Measurements from ENCODE around the gene SERPINB8.

Gene SERPINB8

DNA sequence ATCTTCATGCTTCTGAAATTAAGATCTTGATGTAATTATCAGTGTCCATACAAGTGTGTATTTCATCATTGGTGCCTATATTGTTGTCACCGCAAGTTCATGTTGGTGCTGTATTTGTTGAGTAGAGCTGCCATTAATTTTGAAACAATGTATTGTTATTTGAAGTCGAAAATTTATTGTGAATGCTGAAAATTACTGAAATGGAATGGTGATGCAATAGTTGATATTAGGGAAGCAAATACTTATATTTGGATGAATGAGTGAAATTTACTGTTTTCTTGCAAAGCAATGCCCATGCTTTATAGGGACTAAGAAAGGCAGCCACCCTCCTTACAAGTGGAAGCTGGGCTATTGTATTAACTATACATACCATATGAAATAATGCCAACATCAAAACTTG lies 41.6 kb downstream of the SERPINB8 start:
- Mint-ChIP-seq H3K4me1 (ENCODE audit: low read depth) (no peaks in the 10 kb centered on the region), H3K36me3 (ENCODE audit: low read depth) (no peaks in the 10 kb centered on the region), H3K27ac (no peak overlapping the region), H3K27me3 (ENCODE audit: low read depth) (peaks cover 7% of the 10 kb centered on the region), H3K9me3 (no peaks in the 10 kb centered on the region), H3K4me3 (no peak overlapping the region)
- DNase-seq (ENCODE audit: low spot score): no peak

DNA sequence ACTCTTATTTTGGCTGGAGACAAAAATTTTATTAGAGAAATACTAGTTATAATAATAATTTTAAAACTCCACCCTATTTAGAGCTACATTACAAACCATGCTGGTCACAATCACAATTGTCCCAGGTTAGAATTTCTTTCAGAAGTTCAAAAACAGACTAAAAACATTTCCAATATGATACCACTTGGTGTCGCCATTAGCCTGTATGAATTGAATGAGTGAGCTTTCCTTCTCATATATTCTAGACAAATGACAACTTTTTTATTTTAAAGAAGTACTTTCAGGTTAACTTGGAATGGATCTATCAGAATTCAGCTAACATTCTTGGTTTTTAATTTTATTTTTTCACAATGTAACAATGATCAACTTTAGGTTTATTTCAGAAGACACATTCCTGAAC lies 48.0 kb downstream of the SERPINB8 start:
- Mint-ChIP-seq H3K4me3 (no peak overlapping the region), H3K27me3 (ENCODE audit: low read depth) (peaks cover 3% of the 10 kb centered on the region), H3K4me1 (ENCODE audit: low read depth) (no peaks in the 10 kb centered on the region), H3K27ac (no peak overlapping the region), H3K9me3 (no peaks in the 10 kb centered on the region), H3K36me3 (ENCODE audit: low read depth) (no peaks in the 10 kb centered on the region)
- no peak for DNase-seq (ENCODE audit: low spot score)

DNA sequence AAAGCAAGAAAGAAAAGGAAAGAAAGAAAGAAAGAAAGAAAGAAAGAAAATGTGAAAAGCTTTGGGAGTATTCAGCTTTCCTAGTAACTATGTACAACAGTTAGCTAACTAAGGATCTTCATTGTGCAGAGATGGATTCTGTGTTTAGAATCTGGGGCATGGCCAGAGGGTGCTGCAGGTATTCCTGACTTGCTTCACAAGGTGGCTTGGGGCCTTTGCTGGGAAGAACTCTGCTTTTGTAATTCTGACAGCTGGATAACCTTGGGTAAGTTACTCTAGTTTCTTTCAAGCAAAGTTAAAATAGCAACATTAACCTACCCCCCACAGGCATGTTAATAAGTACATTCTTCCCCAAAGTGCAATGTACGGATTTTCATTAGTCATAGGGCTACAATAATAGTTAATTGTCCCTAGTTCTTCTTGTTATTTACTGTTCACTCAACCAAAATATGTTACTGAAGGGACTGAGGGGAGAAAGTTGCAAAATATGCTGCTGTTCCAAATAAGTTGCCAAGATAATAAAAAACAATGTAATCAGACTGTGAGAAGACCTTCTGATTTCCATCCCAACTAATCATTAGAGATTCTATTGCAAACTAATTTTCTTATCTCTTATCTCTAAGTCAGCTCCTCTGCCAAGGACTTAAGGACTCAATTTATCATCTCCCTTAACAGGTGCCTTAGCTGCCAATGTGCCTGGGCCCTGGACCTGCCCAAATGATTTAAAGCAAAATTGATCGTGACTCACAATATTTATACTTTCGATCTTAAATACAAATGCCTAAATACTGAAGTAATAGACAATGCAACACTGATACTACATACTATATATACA lies 50.3 kb downstream of the SERPINB8 start:
- H3K36me3 Mint-ChIP-seq (ENCODE audit: low read depth): no peaks in the 10 kb centered on the region
- H3K9me3 Mint-ChIP-seq: no peaks in the 10 kb centered on the region
- H3K27ac Mint-ChIP-seq: no peak overlapping the region
- no peaks in the 10 kb centered on the region for H3K27me3 Mint-ChIP-seq (ENCODE audit: low read depth)
- no peaks in the 10 kb centered on the region for H3K4me1 Mint-ChIP-seq (ENCODE audit: low read depth)
- no peak for DNase-seq (ENCODE audit: low spot score)
- H3K4me3 Mint-ChIP-seq: no peak overlapping the region

DNA sequence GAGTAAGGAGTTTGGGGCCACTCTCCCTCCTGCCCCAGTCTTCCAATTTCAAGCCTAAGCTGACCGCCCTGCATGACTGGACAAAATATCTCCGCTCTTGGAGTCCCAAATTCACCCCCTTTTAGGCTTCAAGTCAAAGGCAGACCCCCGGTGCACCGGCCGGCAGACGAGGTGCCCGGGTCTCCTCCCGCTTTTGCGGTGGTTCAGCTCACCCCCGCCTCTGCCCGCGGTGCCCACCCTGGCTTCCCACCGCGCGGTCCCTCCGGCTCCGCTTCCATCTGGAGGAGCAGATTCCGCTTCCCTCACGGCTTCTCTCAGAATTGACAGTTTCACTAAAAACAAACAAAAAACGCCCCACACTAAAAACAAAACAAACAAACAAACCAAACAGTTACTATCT lies 56.5 kb downstream of the SERPINB8 start:
- Mint-ChIP-seq H3K27me3 (ENCODE audit: low read depth) (peaks cover 3% of the 10 kb centered on the region), H3K4me3 (no peak overlapping the region), H3K4me1 (ENCODE audit: low read depth) (no peaks in the 10 kb centered on the region), H3K36me3 (ENCODE audit: low read depth) (no peaks in the 10 kb centered on the region), H3K9me3 (no peaks in the 10 kb centered on the region), H3K27ac (no peak overlapping the region)
- DNase-seq (ENCODE audit: low spot score): no peak

GRCh38 chr18:64027931-64028695 lies 58.2 kb downstream of the SERPINB8 start:
- Mint-ChIP-seq H3K36me3 (ENCODE audit: low read depth) (no peaks in the 10 kb centered on the region), H3K4me1 (ENCODE audit: low read depth) (no peaks in the 10 kb centered on the region), H3K27me3 (ENCODE audit: low read depth) (peaks cover 3% of the 10 kb centered on the region)

DNA sequence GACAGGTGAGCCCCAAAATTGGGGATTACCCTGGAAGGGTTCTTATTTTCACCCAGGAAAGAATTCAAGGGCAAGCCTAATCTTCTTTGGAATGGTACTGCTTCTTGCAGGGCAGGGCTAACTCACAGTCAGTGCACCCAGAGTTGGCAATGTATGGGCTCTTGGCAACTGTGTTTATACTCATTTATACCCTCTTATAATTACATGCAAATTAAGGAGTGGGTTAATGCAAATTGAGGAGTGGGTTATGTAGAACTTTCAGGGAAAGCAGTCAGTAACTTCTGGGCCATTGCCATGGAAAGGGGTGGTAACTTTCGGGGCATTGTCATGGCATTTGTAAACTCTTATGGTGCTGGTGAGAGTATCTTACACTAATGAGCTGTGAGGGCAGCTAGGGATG lies 59.2 kb downstream of the SERPINB8 start:
- H3K4me1 Mint-ChIP-seq (ENCODE audit: low read depth): no peaks in the 10 kb centered on the region
- no peaks in the 10 kb centered on the region for H3K36me3 Mint-ChIP-seq (ENCODE audit: low read depth)
- DNase-seq (ENCODE audit: low spot score): no peak
- no peak overlapping the region for H3K27ac Mint-ChIP-seq
- H3K27me3 Mint-ChIP-seq (ENCODE audit: low read depth): peaks cover 3% of the 10 kb centered on the region
- no peak overlapping the region for H3K4me3 Mint-ChIP-seq
- H3K9me3 Mint-ChIP-seq: no peaks in the 10 kb centered on the region

More at GRCh38 chr18:64027931-64028695, 58.2 kb downstream of the SERPINB8 start:
- no peaks in the 10 kb centered on the region for H3K9me3 Mint-ChIP-seq
- DNase-seq (ENCODE audit: low spot score): no peak
- no peak overlapping the region for H3K27ac Mint-ChIP-seq
- no peak overlapping the region for H3K4me3 Mint-ChIP-seq

GRCh38 chr18:64031411-64031810 lies 61.5 kb downstream of the SERPINB8 start:
- no peak for DNase-seq (ENCODE audit: low spot score)
- Mint-ChIP-seq H3K4me1 (ENCODE audit: low read depth) (no peaks in the 10 kb centered on the region), H3K9me3 (no peaks in the 10 kb centered on the region), H3K36me3 (ENCODE audit: low read depth) (no peaks in the 10 kb centered on the region), H3K27ac (no peak overlapping the region), H3K4me3 (no peak overlapping the region), H3K27me3 (ENCODE audit: low read depth) (peaks cover 4% of the 10 kb centered on the region)

DNA sequence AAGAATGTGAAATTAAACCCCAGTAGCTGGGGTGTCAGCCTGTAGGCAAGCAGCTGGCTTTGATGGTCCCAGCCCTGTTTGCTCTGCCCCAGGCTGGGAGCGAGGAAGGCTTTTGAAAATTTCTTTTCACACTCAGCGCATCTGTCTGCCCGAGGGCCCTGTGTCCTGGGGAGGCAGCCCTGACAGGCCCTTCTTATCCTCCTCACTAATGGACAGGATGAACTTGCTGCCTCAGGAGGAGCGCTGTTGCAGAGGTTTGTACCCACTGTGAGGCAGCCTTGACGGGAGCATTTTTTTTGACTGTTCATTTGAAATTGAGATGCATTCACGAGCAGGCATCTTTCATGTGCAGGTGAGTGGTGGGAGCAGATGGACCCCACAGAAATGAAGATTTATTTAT lies 62.4 kb downstream of the SERPINB8 start:
- no peaks in the 10 kb centered on the region for H3K9me3 Mint-ChIP-seq
- peaks cover 4% of the 10 kb centered on the region for H3K27me3 Mint-ChIP-seq (ENCODE audit: low read depth)
- no peak for DNase-seq (ENCODE audit: low spot score)
- no peak overlapping the region for H3K4me3 Mint-ChIP-seq
- no peaks in the 10 kb centered on the region for H3K36me3 Mint-ChIP-seq (ENCODE audit: low read depth)
- no peak overlapping the region for H3K27ac Mint-ChIP-seq
- H3K4me1 Mint-ChIP-seq (ENCODE audit: low read depth): no peaks in the 10 kb centered on the region

DNA sequence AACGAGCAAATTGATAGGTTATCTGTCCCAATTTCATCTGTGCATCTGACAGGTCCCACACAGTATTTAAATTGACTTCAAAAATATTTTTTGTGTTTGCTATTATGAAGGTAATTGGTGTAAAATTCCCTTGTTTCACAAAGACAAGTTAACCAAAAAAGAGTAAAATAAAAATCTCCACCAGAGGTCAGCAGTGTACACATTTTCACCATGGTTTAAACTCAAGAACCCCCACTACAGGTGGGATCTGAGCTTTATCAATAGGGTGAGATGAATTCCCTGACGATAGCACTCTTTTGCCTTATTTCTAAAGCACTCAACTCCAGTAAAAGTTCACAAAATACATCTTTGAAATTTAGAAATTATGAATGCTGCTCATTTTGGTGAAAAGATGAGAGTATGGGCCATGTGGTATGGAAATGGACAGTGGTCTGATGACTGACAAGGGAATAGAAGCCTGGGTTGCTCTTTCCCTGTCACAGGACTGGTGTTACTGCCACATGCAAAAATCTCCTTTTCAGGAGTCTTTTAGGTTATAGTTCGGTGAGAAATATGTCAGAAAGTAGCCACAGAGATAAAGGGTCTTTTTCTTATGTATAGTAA lies 68.0 kb downstream of the SERPINB8 start:
- DNase-seq (ENCODE audit: low spot score): no peak
- Mint-ChIP-seq H3K27ac (no peak overlapping the region), H3K4me3 (no peak overlapping the region), H3K27me3 (ENCODE audit: low read depth) (peaks cover 2% of the 10 kb centered on the region), H3K36me3 (ENCODE audit: low read depth) (no peaks in the 10 kb centered on the region), H3K4me1 (ENCODE audit: low read depth) (no peaks in the 10 kb centered on the region), H3K9me3 (no peaks in the 10 kb centered on the region)

Data from T-helper 2 cell treated with Interferon-gamma antibody and Interleukin-4, amounts not matched to agents 5 μg/mL and 100 μg/mL, for 36 hours (primary cell).